ENCODE results near the gene PDXP.
"Not testable (repeated sequence)": the region's sequence is repeated elsewhere in the genome, so short reads cannot be mapped to it uniquely, and the experiment has no call there.

PDXP gene

GRCh38 chr22:37640591-37641560 lies 17.6 kb upstream of the PDXP start:
- Mint-ChIP-seq H3K27me3 (no peaks in the 10 kb centered on the region), H3K4me3 (peak overlapping the region; percentile 94 to 99), H3K4me1 (ENCODE audit: low read depth in 2 of 2) (peaks cover 53 to 54% of the 10 kb centered on the region in 2 donors), H3K27ac (peak overlapping the region; percentile 91 to 96), H3K9me3 (no peaks in the 10 kb centered on the region), H3K36me3 (ENCODE audit: insufficient read depth) (peaks cover 46% of the 10 kb centered on the region)
- ATAC-seq (replicated peaks): peak; percentile 17
- no peak for DNase-seq

GRCh38 chr22:37641561-37641949 lies 17.0 kb upstream of the PDXP start:
- DNase-seq (no peak), ATAC-seq (replicated peaks) (no peak)
- Mint-ChIP-seq H3K27ac (peak overlapping the region in 1 of 2 donors; percentile 96), H3K4me1 (ENCODE audit: low read depth in 2 of 2) (peaks cover 48% of the 10 kb centered on the region in 2 donors), H3K4me3 (peak overlapping the region; percentile 94 to 99), H3K36me3 (ENCODE audit: insufficient read depth) (peaks cover 53% of the 10 kb centered on the region), H3K27me3 (no peaks in the 10 kb centered on the region), H3K9me3 (no peaks in the 10 kb centered on the region)

- Mint-ChIP-seq H3K36me3 (ENCODE audit: insufficient read depth) (peaks cover 67% of the 10 kb centered on the region), H3K27me3 (no peaks in the 10 kb centered on the region), H3K4me1 (ENCODE audit: low read depth in 2 of 2) (peaks cover 32 to 37% of the 10 kb centered on the region in 2 donors), H3K9me3 (no peaks in the 10 kb centered on the region), H3K4me3 (peak overlapping the region; percentile 65 to 94), H3K27ac (peak overlapping the region; percentile 44 to 93)
- DNase-seq (peak; percentile 86 to 89 (median 89)), ATAC-seq (replicated peaks) (peak; percentile 61)
Measured at GRCh38 chr22:37643225-37643847, 15.2 kb upstream of the PDXP start.

GRCh38 chr22:37647317-37647716 lies 11.2 kb upstream of the PDXP start:
- DNase-seq: no peak
- H3K4me1 Mint-ChIP-seq (ENCODE audit: low read depth in 2 of 2): peaks cover 18 to 25% of the 10 kb centered on the region in 2 donors
- no peaks in the 10 kb centered on the region for H3K27me3 Mint-ChIP-seq
- ATAC-seq (replicated peaks): no peak
- H3K4me3 Mint-ChIP-seq: no peak overlapping the region
- peaks cover 95% of the 10 kb centered on the region for H3K36me3 Mint-ChIP-seq (ENCODE audit: insufficient read depth)
- H3K27ac Mint-ChIP-seq: no peak overlapping the region
- no peaks in the 10 kb centered on the region for H3K9me3 Mint-ChIP-seq

GRCh38 chr22:37647928-37648327 lies 10.6 kb upstream of the PDXP start:
- ATAC-seq (replicated peaks): no peak
- Mint-ChIP-seq H3K27me3 (no peaks in the 10 kb centered on the region), H3K36me3 (ENCODE audit: insufficient read depth) (peaks cover 95% of the 10 kb centered on the region)

GRCh38 chr22:37650463-37651136 lies 7.9 kb upstream of the PDXP start:
- H3K4me3 Mint-ChIP-seq: no peak overlapping the region
- peaks cover 0 to 6% of the 10 kb centered on the region in 2 donors for H3K4me1 Mint-ChIP-seq (ENCODE audit: low read depth in 2 of 2)

More at GRCh38 chr22:37647928-37648327, 10.6 kb upstream of the PDXP start:
- no peak for DNase-seq
- peak overlapping the region in 1 of 2 donors; percentile 23 for H3K27ac Mint-ChIP-seq
- no peaks in the 10 kb centered on the region for H3K9me3 Mint-ChIP-seq
- peaks cover 14 to 19% of the 10 kb centered on the region in 2 donors for H3K4me1 Mint-ChIP-seq (ENCODE audit: low read depth in 2 of 2)
- no peak overlapping the region for H3K4me3 Mint-ChIP-seq

GRCh38 chr22:37654563-37655251 lies 3.8 kb upstream of the PDXP start:
- H3K27ac Mint-ChIP-seq: peak overlapping the region; percentile 52 to 83
- no peak for ATAC-seq (replicated peaks)
- H3K4me3 Mint-ChIP-seq: no peak overlapping the region
- peaks cover 79% of the 10 kb centered on the region for H3K36me3 Mint-ChIP-seq (ENCODE audit: insufficient read depth)
- H3K9me3 Mint-ChIP-seq: no peaks in the 10 kb centered on the region
- no peak for DNase-seq
- H3K4me1 Mint-ChIP-seq (ENCODE audit: low read depth in 2 of 2): peaks cover 14 to 18% of the 10 kb centered on the region in 2 donors
- H3K27me3 Mint-ChIP-seq: no peaks in the 10 kb centered on the region

More at GRCh38 chr22:37650463-37651136, 7.9 kb upstream of the PDXP start:
- H3K9me3 Mint-ChIP-seq: no peaks in the 10 kb centered on the region
- no peak for ATAC-seq (replicated peaks)
- H3K36me3 Mint-ChIP-seq (ENCODE audit: insufficient read depth): peaks cover 88% of the 10 kb centered on the region
- no peak for DNase-seq
- no peak overlapping the region for H3K27ac Mint-ChIP-seq
- H3K27me3 Mint-ChIP-seq: no peaks in the 10 kb centered on the region

- Mint-ChIP-seq H3K36me3 (ENCODE audit: insufficient read depth) (peaks cover 75% of the 10 kb centered on the region), H3K27ac (no peak overlapping the region), H3K27me3 (no peaks in the 10 kb centered on the region), H3K9me3 (no peaks in the 10 kb centered on the region), H3K4me3 (no peak overlapping the region), H3K4me1 (ENCODE audit: low read depth in 2 of 2) (peaks cover 19 to 23% of the 10 kb centered on the region in 2 donors)
- ATAC-seq (replicated peaks) (no peak), DNase-seq (no peak)
Measured at GRCh38 chr22:37655252-37655563, 3.3 kb upstream of the PDXP start.

GRCh38 chr22:37656583-37656982 lies 1.9 kb upstream of the PDXP start:
- Mint-ChIP-seq H3K27ac (peak overlapping the region; percentile 35 to 88), H3K4me1 (ENCODE audit: low read depth in 2 of 2) (peaks cover 32 to 37% of the 10 kb centered on the region in 2 donors), H3K36me3 (ENCODE audit: insufficient read depth) (peaks cover 61% of the 10 kb centered on the region)
- DNase-seq; H3K4me3 Mint-ChIP-seq; H3K9me3 Mint-ChIP-seq; H3K27me3 Mint-ChIP-seq; ATAC-seq (replicated peaks): not testable (repeated sequence)

GRCh38 chr22:37657590-37658132 lies 862 bp upstream of the PDXP start:
- peaks cover 53% of the 10 kb centered on the region for H3K36me3 Mint-ChIP-seq (ENCODE audit: insufficient read depth)
- H3K27me3 Mint-ChIP-seq: no peaks in the 10 kb centered on the region
- H3K9me3 Mint-ChIP-seq: no peaks in the 10 kb centered on the region
- no peak for ATAC-seq (replicated peaks)
- peaks cover 37 to 38% of the 10 kb centered on the region in 2 donors for H3K4me1 Mint-ChIP-seq (ENCODE audit: low read depth in 2 of 2)
- peak overlapping the region; percentile 79 to 90 for H3K4me3 Mint-ChIP-seq
- H3K27ac Mint-ChIP-seq: peak overlapping the region; percentile 91 to 94
- no peak for DNase-seq

GRCh38 chr22:37659066-37659896 lies 758 bp downstream of the PDXP start:
- peaks cover 40% of the 10 kb centered on the region for H3K36me3 Mint-ChIP-seq (ENCODE audit: insufficient read depth)
- ATAC-seq (replicated peaks): no peak

More at GRCh38 chr22:37659066-37659896, 758 bp downstream of the PDXP start:
- no peaks in the 10 kb centered on the region for H3K9me3 Mint-ChIP-seq
- DNase-seq: no peak
- H3K27me3 Mint-ChIP-seq: no peaks in the 10 kb centered on the region
- H3K27ac Mint-ChIP-seq: peak overlapping the region; percentile 31 to 62
- H3K4me1 Mint-ChIP-seq (ENCODE audit: low read depth in 2 of 2): peaks cover 37 to 38% of the 10 kb centered on the region in 2 donors
- peak overlapping the region; percentile 79 to 82 for H3K4me3 Mint-ChIP-seq

Data from effector memory CD8-positive, alpha-beta T cell (primary cell).